MM.1S (cell line): ENCODE data around the gene KREMEN2.

Source experiments
- CTCF ChIP-seq: fragments of 300-600 bp; sonication (generic); IDR thresholded peaks from 2 replicates; pipeline ENCODE4 v1.5.1; 2016; ENCODE audit warnings: antibody characterized with exemption, low read length, mixed read lengths
- EZH2 ChIP-seq: fragments of 300-600 bp; sonication (generic); optimal IDR thresholded peaks from 2 replicates; pipeline ENCODE3; 2017; ENCODE audit warnings: low read depth, mild to moderate bottlenecking, antibody characterized with exemption, low read length, mixed read lengths
- EZH2phosphoT487 ChIP-seq: fragments of 300-600 bp; sonication (generic); IDR thresholded peaks from 2 replicates; pipeline ENCODE4 v1.6.1; 2018; ENCODE audit warnings: antibody characterized with exemption, low read length

- TF ChIP-seq CTCF, result no peak
- no peak for TF ChIP-seq EZH2phosphoT487
- no peak for TF ChIP-seq EZH2
Observed at GRCh38 chr16:2953706-2954627, 10.1 kb upstream of the KREMEN2 start.
